B cell (primary cell): ENCODE results near the gene ITPR2. TPM values are rescaled to one million over a fixed set of nuclear protein-coding genes. Genes with fewer than 3 reads are reported as not detected.

Source experiments
- ATAC-seq: fragments of 200-7000 bp; cut with Tn5 transposase; one replicate; pipeline ENCODE4 v1.10.0; 2021; ENCODE audit warnings: low read depth, mild to moderate bottlenecking, moderate number of reproducible peaks, moderate library complexity
- CTCF ChIA-PET: fragments of 350-600 bp; sonication (Branson Sonifier 250); formaldehyde crosslinking; loops from one replicate; lab custom pipeline; 2021; ENCODE audit warnings: antibody characterized with exemption, inconsistent platforms; lab: Charles Lee
- POLR2A ChIA-PET: fragments of 350-600 bp; sonication (Branson Sonifier 250); formaldehyde crosslinking; loops from one replicate; lab custom pipeline; 2021; ENCODE audit warnings: antibody characterized with exemption; lab: Charles Lee
- DNase-seq: peaks from one replicate; pipeline ENCODE4 v3.0.0; 2013
- H2AFZ ChIP-seq: 2 replicates; pipeline ENCODE4 v1.6.1; 2012; ENCODE audit warnings: mild to moderate bottlenecking, low read depth, low read length; ENCODE audit not compliant: insufficient read depth, poor library complexity, severe bottlenecking
- H3K27ac ChIP-seq, 2 donors: 1 replicate in 1 of 2; 2 replicates in 1 of 2; pipeline ENCODE4 v1.5.1; 2012 to 2013; ENCODE audit warnings: low read length in 2 of 2, mild to moderate bottlenecking in 2 of 2, moderate library complexity in 1 of 2
- H3K27me3 ChIP-seq, 4 experiments: fragments of 200-600 bp in 1 of 4; sonication (generic) in 1 of 4; replicated peaks in 1 of 4; 1 replicate in 2 of 4; 2 replicates in 2 of 4; pipeline versions ENCODE4 v1.6.1 to v1.7.0; 2013 to 2016; ENCODE audit warnings: low read length in 3 of 4, mild to moderate bottlenecking in 2 of 4, mixed read lengths in 1 of 4, moderate library complexity in 1 of 4; ENCODE audit not compliant: insufficient read depth in 4 of 4, control insufficient read depth in 3 of 4; ENCODE audit errors: control extremely low read depth in 1 of 4
- H3K36me3 ChIP-seq, 2 experiments: replicated peaks in 1 of 2; 1 replicate in 1 of 2; 2 replicates in 1 of 2; pipeline versions ENCODE4 v1.6.1 to v1.7.1; 2013; ENCODE audit warnings: low read length in 1 of 2; ENCODE audit not compliant: insufficient read depth in 2 of 2, control insufficient read depth in 1 of 2; ENCODE audit errors: control extremely low read depth in 1 of 2, extremely low read depth in 1 of 2
- H3K4me1 ChIP-seq, 2 donors: fragments of 200-600 bp in 1 of 2; sonication (generic) in 1 of 2; 1 replicate in 1 of 2; 2 replicates in 1 of 2; pipeline versions ENCODE4 v1.5.1 to v1.6.1; 2013 to 2017; ENCODE audit warnings: low read length in 2 of 2; ENCODE audit not compliant: control insufficient read depth in 2 of 2, insufficient read depth in 2 of 2
- H3K4me2 ChIP-seq: replicated peaks from 2 replicates; pipeline ENCODE3; 2012; ENCODE audit warnings: mild to moderate bottlenecking, low read depth, low read length; ENCODE audit not compliant: poor library complexity, severe bottlenecking
- H3K4me3 ChIP-seq, 5 experiments: fragments of 200-600 bp in 1 of 5; sonication (generic) in 1 of 5; 1 replicate in 3 of 5; 2 replicates in 2 of 5; pipeline versions ENCODE4 v1.5.1 to v1.7.0; 2011 to 2016; ENCODE audit warnings: low read length in 4 of 5, mild to moderate bottlenecking in 4 of 5, low read depth in 2 of 5, control low read depth in 1 of 5, moderate library complexity in 1 of 5; ENCODE audit not compliant: insufficient read depth in 1 of 5; ENCODE audit errors: control extremely low read depth in 1 of 5, extremely low read depth in 1 of 5
- H3K79me2 ChIP-seq: fragments of 200-600 bp; sonication (generic); one replicate; pipeline ENCODE4 v1.6.0; 2016; ENCODE audit warnings: low read length; ENCODE audit not compliant: control insufficient read depth, insufficient read depth
- H3K9ac ChIP-seq: fragments of 200-600 bp; sonication (generic); 2 replicates; pipeline ENCODE4 v1.6.1; 2017; ENCODE audit warnings: mild to moderate bottlenecking, low read length, moderate library complexity
- H3K9me3 ChIP-seq, 3 donors: one replicate each; pipeline versions ENCODE4 v1.6.1 to v1.7.1; 2013; ENCODE audit warnings: low read length in 2 of 3; ENCODE audit not compliant: control insufficient read depth in 2 of 3, insufficient read depth in 1 of 3; ENCODE audit errors: control extremely low read depth in 1 of 3
- H4K20me1 ChIP-seq: 2 replicates; pipeline ENCODE4 v1.6.0; 2012; ENCODE audit warnings: mild to moderate bottlenecking, low read length; ENCODE audit not compliant: insufficient read depth, control insufficient read depth, poor library complexity, severe bottlenecking
- H3K27ac Mint-ChIP-seq: one replicate; pipeline ENCODE4 v1.8.0; 2021; ENCODE audit warnings: mixed read lengths
- H3K27me3 Mint-ChIP-seq: one replicate; pipeline ENCODE4 v1.8.0; 2021; ENCODE audit warnings: mixed read lengths
- H3K4me1 Mint-ChIP-seq: one replicate; pipeline ENCODE4 v1.8.0; 2021; ENCODE audit warnings: mixed read lengths
- H3K4me3 Mint-ChIP-seq: one replicate; pipeline ENCODE4 v1.8.0; 2021; ENCODE audit warnings: mixed read lengths
- H3K9me3 Mint-ChIP-seq: one replicate; pipeline ENCODE4 v1.8.0; 2022; ENCODE audit warnings: mixed read lengths; ENCODE audit not compliant: insufficient read depth
- EZH2 ChIP-seq: IDR thresholded peaks from 2 replicates; pipeline ENCODE4 v1.6.1; 2012; ENCODE audit warnings: borderline replicate concordance, low read depth, mild to moderate bottlenecking, moderate library complexity, low read length; ENCODE audit not compliant: insufficient read depth, poor library complexity, severe bottlenecking
- WGBS: methylation state at CpG from one replicate; pipeline ENCODE4 v1.1.5; 2013; ENCODE audit warnings: missing lambda C conversion rate; ENCODE audit not compliant: insufficient coverage; 5-methylcytosine and 5-hydroxymethylcytosine counted together
- intact Hi-C: fragments of 100-400 bp; cut with micrococcal nuclease; formaldehyde crosslinking; loops from one replicate; pipeline ENCODE4 v1.10.0; 2022
- polyA plus RNA-seq: library from polyadenylated mRNA; depleted of rRNA; stranded (reverse); fragments of >200 nt; gene quantifications from 2 replicates; pipeline ENCODE4 v1.2.3, GENCODE V29; 2012
- total RNA-seq, 2 donors: library from RNA; stranded (reverse); fragments of 120-200 nt in 1 of 2; gene quantifications; 1 replicate in 1 of 2; 2 replicates in 1 of 2; pipeline versions ENCODE4 v1.2.3 to v1.2.4, GENCODE V29; 2013 to 2022
- TF ChIP-seq, protein P1 (sequence below): fragments of 200-600 bp; IDR thresholded peaks from one replicate; pipeline ENCODE4 v1.8.0; 2022; ENCODE audit warnings: antibody characterized with exemption, mild to moderate bottlenecking

Gene ITPR2
- total and polyA plus RNA-seq, 2 donors (not counting 1 experiment from before 2014, with no cell fraction given) = 4.3 to 113 TPM

DNA sequence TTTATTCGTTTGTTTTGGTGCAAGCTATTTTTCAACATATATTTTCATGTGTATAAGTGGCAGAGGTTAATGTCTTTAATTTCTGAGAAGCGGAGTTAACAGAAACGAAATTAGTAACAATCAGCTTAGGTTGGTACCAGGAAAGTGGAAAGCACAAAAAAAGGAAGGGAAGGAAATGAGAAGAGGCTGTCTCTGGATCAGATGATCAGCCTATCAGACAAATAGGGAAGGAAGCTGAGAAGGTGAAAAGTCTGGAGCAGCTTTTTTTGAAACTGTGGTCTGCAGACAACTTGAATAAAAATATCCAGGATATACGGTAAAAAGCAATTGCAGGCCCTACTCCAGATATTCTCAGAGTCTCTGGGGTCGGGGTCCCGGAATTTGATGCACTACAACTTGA lies 372.6 kb downstream of the ITPR2 start:
- no peaks in the 10 kb centered on the region for H3K79me2 ChIP-seq
- H4K20me1 ChIP-seq = no peaks in the 10 kb centered on the region
- no peak overlapping the region for H3K4me2 ChIP-seq
- 71% methylated on average over 5 of the region's 6 CpGs for whole genome bisulfite sequencing
- Mint-ChIP-seq H3K4me3 (no peak overlapping the region), H3K9me3 (no peaks in the 10 kb centered on the region), H3K4me1 (peaks cover 11% of the 10 kb centered on the region), H3K27ac (no peak overlapping the region), H3K27me3 (no peaks in the 10 kb centered on the region)
- intact Hi-C loops = loop anchor here (5.0 kb wide), 1 partner anchor 37 kb away; no protein-coding TSS in a partner anchor
- peaks cover 6 to 9% of the 10 kb centered on the region in 2 donors for H3K4me1 ChIP-seq
- no peak for ATAC-seq
- ChIA-PET POLR2A (no interaction called here), CTCF (interaction anchor here (1.2 kb wide), 1 partner anchor 18 kb away, joined by 3 read pairs; no protein-coding TSS in a partner anchor)
- DNase-seq = no peak
- no peak overlapping the region for H3K9ac ChIP-seq
- H3K4me3 ChIP-seq = no peak overlapping the region
- H2AFZ ChIP-seq = no peak overlapping the region
- TF ChIP-seq, protein P1, sequence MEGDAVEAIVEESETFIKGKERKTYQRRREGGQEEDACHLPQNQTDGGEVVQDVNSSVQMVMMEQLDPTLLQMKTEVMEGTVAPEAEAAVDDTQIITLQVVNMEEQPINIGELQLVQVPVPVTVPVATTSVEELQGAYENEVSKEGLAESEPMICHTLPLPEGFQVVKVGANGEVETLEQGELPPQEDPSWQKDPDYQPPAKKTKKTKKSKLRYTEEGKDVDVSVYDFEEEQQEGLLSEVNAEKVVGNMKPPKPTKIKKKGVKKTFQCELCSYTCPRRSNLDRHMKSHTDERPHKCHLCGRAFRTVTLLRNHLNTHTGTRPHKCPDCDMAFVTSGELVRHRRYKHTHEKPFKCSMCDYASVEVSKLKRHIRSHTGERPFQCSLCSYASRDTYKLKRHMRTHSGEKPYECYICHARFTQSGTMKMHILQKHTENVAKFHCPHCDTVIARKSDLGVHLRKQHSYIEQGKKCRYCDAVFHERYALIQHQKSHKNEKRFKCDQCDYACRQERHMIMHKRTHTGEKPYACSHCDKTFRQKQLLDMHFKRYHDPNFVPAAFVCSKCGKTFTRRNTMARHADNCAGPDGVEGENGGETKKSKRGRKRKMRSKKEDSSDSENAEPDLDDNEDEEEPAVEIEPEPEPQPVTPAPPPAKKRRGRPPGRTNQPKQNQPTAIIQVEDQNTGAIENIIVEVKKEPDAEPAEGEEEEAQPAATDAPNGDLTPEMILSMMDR = no peak
- no peak for TF ChIP-seq EZH2
- no peaks in the 10 kb centered on the region for H3K9me3 ChIP-seq
- H3K36me3 ChIP-seq = no peaks in the 10 kb centered on the region
- no peaks in the 10 kb centered on the region for H3K27me3 ChIP-seq
- H3K27ac ChIP-seq = no peak overlapping the region

DNA sequence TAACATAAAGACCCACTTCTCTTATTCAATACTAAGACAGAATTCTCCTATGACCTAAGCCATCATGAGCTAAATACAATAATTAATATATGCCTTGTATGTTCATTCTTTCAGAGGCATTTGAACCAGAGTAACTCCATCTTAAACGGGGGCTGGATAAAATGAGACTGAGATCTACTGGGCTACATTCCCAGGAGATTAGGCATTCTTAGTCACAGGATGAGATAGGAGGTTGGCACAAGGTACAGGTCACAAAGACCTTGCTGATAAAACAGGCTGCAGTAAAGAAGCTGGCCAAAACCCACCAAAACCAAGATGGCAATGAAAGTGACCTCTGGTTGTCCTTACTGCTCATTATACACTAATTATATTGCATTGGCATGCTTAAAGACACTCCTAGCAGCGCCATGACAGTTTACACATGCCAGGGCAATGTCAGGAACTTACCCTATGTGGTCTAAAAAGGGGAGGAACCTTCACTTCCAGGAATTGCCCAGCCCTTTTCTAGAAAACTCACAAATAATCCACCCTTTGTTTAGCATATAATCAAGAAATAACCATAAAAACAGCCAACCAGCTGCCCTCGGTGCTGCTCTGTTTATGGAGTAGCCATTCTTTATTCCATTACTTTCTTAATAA lies 376.9 kb downstream of the ITPR2 start:
- ATAC-seq = no peak
- Mint-ChIP-seq H3K4me1 (peaks cover 5% of the 10 kb centered on the region), H3K9me3 (no peaks in the 10 kb centered on the region), H3K4me3 (no peak overlapping the region), H3K27me3 (no peaks in the 10 kb centered on the region), H3K27ac (no peak overlapping the region)
- intact Hi-C loops = no loop called here
- H2AFZ ChIP-seq = no peak overlapping the region
- H3K36me3 ChIP-seq = no peaks in the 10 kb centered on the region
- no peak overlapping the region for H3K27ac ChIP-seq
- ChIA-PET POLR2A (no interaction called here), CTCF (interaction anchor here (0.8 kb wide), 1 partner anchor 10 kb away, joined by 3 read pairs; no protein-coding TSS in a partner anchor)
- H3K9ac ChIP-seq = no peak overlapping the region
- H3K79me2 ChIP-seq = no peaks in the 10 kb centered on the region
- TF ChIP-seq, protein P1 = no peak
- TF ChIP-seq EZH2 = no peak
- no peak overlapping the region for H3K4me3 ChIP-seq
- H3K4me2 ChIP-seq = no peak overlapping the region
- 100% methylated on average over 1 of the region's 3 CpGs for WGBS
- no peaks in the 10 kb centered on the region for H4K20me1 ChIP-seq
- no peak for DNase-seq
- H3K27me3 ChIP-seq = no peaks in the 10 kb centered on the region
- no peaks in the 10 kb centered on the region for H3K9me3 ChIP-seq
- H3K4me1 ChIP-seq = no peaks in the 10 kb centered on the region
